Renal pelvis (tissue), 3 donors: Measurements from ENCODE around the gene CXCR5. TPM values are rescaled to one million over a fixed set of nuclear protein-coding genes. Genes with fewer than 3 reads are reported as not detected.

ENCODE experiments used
- polyA plus RNA-seq, 3 donors: library from polyadenylated mRNA; unstranded; fragments of 120-200 nt; gene quantifications; one replicate each; pipeline ENCODE4 v1.2.1, GENCODE V29; 2013; ENCODE audit not compliant: insufficient read length in 3 of 3

Gene CXCR5
- polyA plus RNA-seq, 3 donors: not detected

Other genes starting within 250 kb of the CXCR5 start
- gene TREH, start 204.2 kb upstream of the CXCR5 start, polyA plus RNA-seq: 1 to 10 TPM in 2 of 3 donors, under 1 TPM in 1; 0.41 to 3.0 (median 2.6) TPM
- gene DDX6, start 92.7 kb upstream of the CXCR5 start, polyA plus RNA-seq: 100 to 1,000 TPM; 112 to 142 (median 136) TPM
- gene BCL9L, start 42.0 kb downstream of the CXCR5 start, polyA plus RNA-seq: 10 to 100 TPM; 37.8 to 42.7 (median 38.5) TPM
- gene UPK2, start 72.4 kb downstream of the CXCR5 start, polyA plus RNA-seq: 10 to 100 TPM; 13.4 to 22.5 (median 14.2) TPM
- under 1 TPM in 2 of 3 donors, not detected in 1; 0.07 to 0.29 TPM for gene FOXR1, start 87.9 kb downstream of the CXCR5 start, polyA plus RNA-seq
- gene CENATAC, start 114.2 kb downstream of the CXCR5 start, polyA plus RNA-seq: 10 to 100 TPM; 14.4 to 44.2 (median 40.8) TPM
- 1,000 to 10,000 TPM; 1,004 to 1,217 (median 1,026) TPM for gene RPS25, start 134.5 kb downstream of the CXCR5 start, polyA plus RNA-seq
- gene TRAPPC4, start 134.9 kb downstream of the CXCR5 start, polyA plus RNA-seq: 100 to 1,000 TPM in 1 of 3 donors, 10 to 100 TPM in 2; 94.6 to 110 (median 98.5) TPM
- gene SLC37A4, start 147.0 kb downstream of the CXCR5 start, polyA plus RNA-seq: 100 to 1,000 TPM; 110 to 120 (median 112) TPM
- 100 to 1,000 TPM; 115 to 133 (median 124) TPM for gene HYOU1, start 173.3 kb downstream of the CXCR5 start, polyA plus RNA-seq
- gene VPS11, start 183.9 kb downstream of the CXCR5 start, polyA plus RNA-seq: 10 to 100 TPM; 55.0 to 66.1 (median 57.7) TPM
- 10 to 100 TPM; 22.8 to 34.6 (median 28.2) TPM for gene HMBS, start 201.0 kb downstream of the CXCR5 start, polyA plus RNA-seq
- 10 to 100 TPM; 55.6 to 68.1 (median 67.4) TPM for gene DPAGT1, start 218.0 kb downstream of the CXCR5 start, polyA plus RNA-seq
- 10 to 100 TPM; 11.8 to 12.5 (median 12.1) TPM for gene C2CD2L, start 223.5 kb downstream of the CXCR5 start, polyA plus RNA-seq
- gene HINFP, start 237.7 kb downstream of the CXCR5 start, polyA plus RNA-seq: 10 to 100 TPM; 28.1 to 43.7 (median 42.6) TPM